Measurements from ENCODE around the gene PLD4.

DNA sequence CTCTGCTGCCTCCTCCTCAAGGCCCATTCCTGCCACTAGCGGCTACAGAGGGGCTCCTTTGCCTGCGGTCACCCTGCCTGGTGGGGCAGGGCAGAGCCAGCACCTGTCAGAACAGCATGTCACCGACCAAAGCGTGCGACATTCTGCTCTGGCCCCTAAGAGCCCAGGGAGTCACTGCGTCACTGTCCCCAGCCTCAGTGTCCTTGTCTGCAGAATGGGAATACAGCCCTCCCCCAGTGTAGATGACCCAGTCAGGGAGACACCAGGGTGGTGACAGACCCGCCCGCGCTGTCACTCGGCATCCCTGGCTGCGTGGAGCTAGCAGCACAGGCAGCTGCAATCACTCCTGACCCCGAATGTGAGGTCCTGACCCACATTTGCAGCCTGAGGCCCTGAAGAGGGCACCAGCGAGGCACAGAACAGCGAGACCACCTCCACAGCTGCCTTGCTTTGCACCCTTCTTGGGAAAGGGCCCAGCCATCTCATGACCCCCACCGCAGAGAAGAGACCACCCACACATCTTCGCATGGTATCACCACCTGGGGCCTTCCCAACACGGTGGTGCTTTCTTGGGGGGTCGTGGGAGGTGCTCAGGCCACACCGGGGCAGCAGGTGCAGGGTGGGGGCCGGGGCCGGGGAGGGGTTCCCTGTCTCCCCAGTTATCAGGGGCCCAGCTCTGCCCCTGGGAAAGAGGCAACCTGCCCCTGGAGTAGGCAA lies 51.0 kb downstream of the PLD4 start:
- TF ChIP-seq, protein P1, sequence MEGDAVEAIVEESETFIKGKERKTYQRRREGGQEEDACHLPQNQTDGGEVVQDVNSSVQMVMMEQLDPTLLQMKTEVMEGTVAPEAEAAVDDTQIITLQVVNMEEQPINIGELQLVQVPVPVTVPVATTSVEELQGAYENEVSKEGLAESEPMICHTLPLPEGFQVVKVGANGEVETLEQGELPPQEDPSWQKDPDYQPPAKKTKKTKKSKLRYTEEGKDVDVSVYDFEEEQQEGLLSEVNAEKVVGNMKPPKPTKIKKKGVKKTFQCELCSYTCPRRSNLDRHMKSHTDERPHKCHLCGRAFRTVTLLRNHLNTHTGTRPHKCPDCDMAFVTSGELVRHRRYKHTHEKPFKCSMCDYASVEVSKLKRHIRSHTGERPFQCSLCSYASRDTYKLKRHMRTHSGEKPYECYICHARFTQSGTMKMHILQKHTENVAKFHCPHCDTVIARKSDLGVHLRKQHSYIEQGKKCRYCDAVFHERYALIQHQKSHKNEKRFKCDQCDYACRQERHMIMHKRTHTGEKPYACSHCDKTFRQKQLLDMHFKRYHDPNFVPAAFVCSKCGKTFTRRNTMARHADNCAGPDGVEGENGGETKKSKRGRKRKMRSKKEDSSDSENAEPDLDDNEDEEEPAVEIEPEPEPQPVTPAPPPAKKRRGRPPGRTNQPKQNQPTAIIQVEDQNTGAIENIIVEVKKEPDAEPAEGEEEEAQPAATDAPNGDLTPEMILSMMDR (IDR thresholded peaks at IDR 0.05) = no peak
- TF ChIP-seq POLR2A (IDR thresholded peaks at IDR 0.05) = no peak
